ENCODE measurements around the gene NUSAP1.
"Not testable (repeated sequence)": the region's sequence is repeated elsewhere in the genome, so short reads cannot be mapped to it uniquely, and the experiment has no call there.

The NUSAP1 gene

GRCh38 chr15:41332194-41333025, at the start of gene NUSAP1, which contains the start of gene OIP5:
NUSAP1 (plus strand) TSS chr15:41332881; CDS start chr15:41332958, 77 bp downstream.
OIP5 (minus strand) TSS chr15:41332591; CDS start chr15:41332561, 30 bp downstream.
- Mint-ChIP-seq H3K27ac (peak within 1 kb of the TSS; percentile 99), H3K4me1 (ENCODE audit: low read depth) (peaks cover 29% of the 10 kb centered on the region), H3K27me3 (no peaks in the 10 kb centered on the region), H3K4me3 (peak within 1 kb of the TSS; percentile 100), H3K36me3 (ENCODE audit: low read depth) (peaks cover 55% of the 10 kb centered on the region), H3K9me3 (no peaks in the 10 kb centered on the region)
- DNase-seq, result peak; percentile 95

GRCh38 chr15:41282980-41283652, 49.6 kb upstream of the NUSAP1 start:
- Mint-ChIP-seq H3K4me1 (ENCODE audit: low read depth) (peaks cover 44% of the 10 kb centered on the region), H3K27ac (peak overlapping the region; percentile 98), H3K36me3 (ENCODE audit: low read depth) (peaks cover 62% of the 10 kb centered on the region), H3K4me3 (peak overlapping the region; percentile 96)
- peak; percentile 68 for DNase-seq
- not testable (repeated sequence) for H3K9me3 Mint-ChIP-seq, H3K27me3 Mint-ChIP-seq

- Mint-ChIP-seq H3K9me3 (no peaks in the 10 kb centered on the region), H3K4me1 (ENCODE audit: low read depth) (peaks cover 51% of the 10 kb centered on the region)
Measured at GRCh38 chr15:41283653-41284426, 48.8 kb upstream of the NUSAP1 start.

GRCh38 chr15:41284427-41285177, 48.1 kb upstream of the NUSAP1 start:
- no peak for DNase-seq
- peaks cover 52% of the 10 kb centered on the region for H3K4me1 Mint-ChIP-seq (ENCODE audit: low read depth)
- H3K27me3 Mint-ChIP-seq, result no peaks in the 10 kb centered on the region
- peaks cover 62% of the 10 kb centered on the region for H3K36me3 Mint-ChIP-seq (ENCODE audit: low read depth)
- H3K9me3 Mint-ChIP-seq, result no peaks in the 10 kb centered on the region
- H3K4me3 Mint-ChIP-seq, result peak overlapping the region; percentile 96
- peak overlapping the region; percentile 98 for H3K27ac Mint-ChIP-seq

More at GRCh38 chr15:41283653-41284426, 48.8 kb upstream of the NUSAP1 start:
- peak; percentile 97 for DNase-seq
- Mint-ChIP-seq H3K27ac (peak overlapping the region; percentile 98), H3K4me3 (peak overlapping the region; percentile 96), H3K36me3 (ENCODE audit: low read depth) (peaks cover 64% of the 10 kb centered on the region), H3K27me3 (no peaks in the 10 kb centered on the region)

GRCh38 chr15:41285285-41285684, 47.4 kb upstream of the NUSAP1 start:
- Mint-ChIP-seq H3K9me3 (no peaks in the 10 kb centered on the region), H3K27me3 (no peaks in the 10 kb centered on the region), H3K4me3 (peak overlapping the region; percentile 96), H3K4me1 (ENCODE audit: low read depth) (peaks cover 52% of the 10 kb centered on the region), H3K27ac (peak overlapping the region; percentile 98), H3K36me3 (ENCODE audit: low read depth) (peaks cover 61% of the 10 kb centered on the region)
- no peak for DNase-seq

GRCh38 chr15:41286665-41287333, 45.9 kb upstream of the NUSAP1 start:
- peaks cover 76% of the 10 kb centered on the region for H3K36me3 Mint-ChIP-seq (ENCODE audit: low read depth)
- no peak for DNase-seq
- peak overlapping the region; percentile 47 for H3K4me3 Mint-ChIP-seq

GRCh38 chr15:41288464-41288863, 44.2 kb upstream of the NUSAP1 start:
- Mint-ChIP-seq H3K36me3 (ENCODE audit: low read depth) (peaks cover 82% of the 10 kb centered on the region), H3K27ac (peak overlapping the region; percentile 55), H3K4me1 (ENCODE audit: low read depth) (peaks cover 54% of the 10 kb centered on the region), H3K4me3 (no peak overlapping the region), H3K27me3 (no peaks in the 10 kb centered on the region), H3K9me3 (no peaks in the 10 kb centered on the region)
- DNase-seq, result no peak

More at GRCh38 chr15:41286665-41287333, 45.9 kb upstream of the NUSAP1 start:
- H3K9me3 Mint-ChIP-seq, result no peaks in the 10 kb centered on the region
- peak overlapping the region; percentile 80 for H3K27ac Mint-ChIP-seq
- no peaks in the 10 kb centered on the region for H3K27me3 Mint-ChIP-seq
- H3K4me1 Mint-ChIP-seq (ENCODE audit: low read depth), result peaks cover 62% of the 10 kb centered on the region

GRCh38 chr15:41289953-41290352, 42.7 kb upstream of the NUSAP1 start:
- no peak overlapping the region for H3K27ac Mint-ChIP-seq

GRCh38 chr15:41291065-41291631, 41.5 kb upstream of the NUSAP1 start:
- Mint-ChIP-seq H3K4me3 (no peak overlapping the region), H3K36me3 (ENCODE audit: low read depth) (peaks cover 81% of the 10 kb centered on the region), H3K27me3 (no peaks in the 10 kb centered on the region), H3K27ac (peak overlapping the region; percentile 71), H3K4me1 (ENCODE audit: low read depth) (peaks cover 39% of the 10 kb centered on the region), H3K9me3 (no peaks in the 10 kb centered on the region)
- DNase-seq, result no peak

More at GRCh38 chr15:41289953-41290352, 42.7 kb upstream of the NUSAP1 start:
- H3K36me3 Mint-ChIP-seq (ENCODE audit: low read depth), result peaks cover 82% of the 10 kb centered on the region
- no peak for DNase-seq
- H3K9me3 Mint-ChIP-seq, result no peaks in the 10 kb centered on the region
- peaks cover 50% of the 10 kb centered on the region for H3K4me1 Mint-ChIP-seq (ENCODE audit: low read depth)
- no peak overlapping the region for H3K4me3 Mint-ChIP-seq
- no peaks in the 10 kb centered on the region for H3K27me3 Mint-ChIP-seq

- Mint-ChIP-seq H3K27me3 (no peaks in the 10 kb centered on the region), H3K27ac (peak overlapping the region; percentile 55)
Measured at GRCh38 chr15:41292521-41292920, 40.2 kb upstream of the NUSAP1 start.

GRCh38 chr15:41301139-41301538, 31.5 kb upstream of the NUSAP1 start:
- not testable (repeated sequence) for H3K27me3 Mint-ChIP-seq
- Mint-ChIP-seq H3K36me3 (ENCODE audit: low read depth) (peaks cover 66% of the 10 kb centered on the region), H3K4me1 (ENCODE audit: low read depth) (peaks cover 25% of the 10 kb centered on the region)

More at GRCh38 chr15:41292521-41292920, 40.2 kb upstream of the NUSAP1 start:
- Mint-ChIP-seq H3K4me1 (ENCODE audit: low read depth) (peaks cover 27% of the 10 kb centered on the region), H3K4me3 (no peak overlapping the region), H3K9me3 (no peaks in the 10 kb centered on the region), H3K36me3 (ENCODE audit: low read depth) (peaks cover 75% of the 10 kb centered on the region)
- DNase-seq, result no peak

GRCh38 chr15:41301587-41301986, 31.1 kb upstream of the NUSAP1 start:
- DNase-seq, result no peak
- Mint-ChIP-seq H3K36me3 (ENCODE audit: low read depth) (peaks cover 67% of the 10 kb centered on the region), H3K4me3 (no peak overlapping the region), H3K9me3 (no peaks in the 10 kb centered on the region), H3K27me3 (no peaks in the 10 kb centered on the region), H3K27ac (no peak overlapping the region), H3K4me1 (ENCODE audit: low read depth) (peaks cover 25% of the 10 kb centered on the region)

More at GRCh38 chr15:41301139-41301538, 31.5 kb upstream of the NUSAP1 start:
- H3K4me3 Mint-ChIP-seq, DNase-seq, H3K27ac Mint-ChIP-seq, H3K9me3 Mint-ChIP-seq: not testable (repeated sequence)
